HG02571 (cell line): ENCODE data around the gene FBXW11.

Experiments used
- ATAC-seq: cut with Tn5 transposase; IDR thresholded peaks from one replicate; pipeline ENCODE4 v1.9.1; 2021; ENCODE audit warnings: mild to moderate bottlenecking, moderate library complexity; ENCODE audit not compliant: unreplicated experiment

Gene FBXW11

DNA sequence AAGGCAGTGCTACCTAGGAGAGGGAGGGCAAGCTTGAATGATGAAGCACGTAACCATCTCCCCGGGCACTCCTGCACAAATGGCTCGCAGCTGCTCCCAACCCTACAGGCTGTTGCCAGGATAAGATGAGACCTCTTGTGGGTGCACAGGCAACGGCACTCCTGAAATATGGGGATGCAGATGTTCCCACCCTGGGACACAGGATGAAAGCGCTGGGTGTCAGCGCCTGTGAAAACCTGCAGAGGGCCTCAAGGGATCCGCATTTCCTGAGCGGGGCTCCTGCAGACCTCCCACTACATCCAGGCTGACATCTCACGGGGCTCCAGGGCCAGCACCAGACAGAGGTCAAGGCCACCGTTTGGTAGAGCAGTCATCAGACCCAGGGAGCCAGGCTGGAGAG is 160.1 kb downstream of the FBXW11 start:
- ATAC-seq: no peak

DNA sequence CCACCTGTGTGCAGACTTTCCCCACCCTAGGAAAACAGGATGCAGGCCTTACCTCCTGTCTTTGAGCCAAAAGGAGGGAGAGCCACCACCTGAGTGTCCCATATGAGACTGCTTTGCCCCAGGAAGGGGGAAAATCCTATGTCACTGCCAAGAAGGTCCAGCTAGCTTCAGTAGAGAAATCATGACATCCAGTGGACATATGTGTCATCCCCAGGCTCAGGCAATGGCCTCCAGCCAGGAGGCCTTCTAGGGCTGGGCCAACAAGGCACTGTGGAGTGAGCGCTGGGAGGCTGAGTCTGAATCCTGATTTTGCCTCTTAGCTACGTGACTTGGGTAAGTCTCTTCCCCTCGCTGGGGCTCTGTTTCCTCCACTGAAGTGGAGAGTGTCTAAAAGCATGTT is 160.6 kb downstream of the FBXW11 start:
- no peak for ATAC-seq

DNA sequence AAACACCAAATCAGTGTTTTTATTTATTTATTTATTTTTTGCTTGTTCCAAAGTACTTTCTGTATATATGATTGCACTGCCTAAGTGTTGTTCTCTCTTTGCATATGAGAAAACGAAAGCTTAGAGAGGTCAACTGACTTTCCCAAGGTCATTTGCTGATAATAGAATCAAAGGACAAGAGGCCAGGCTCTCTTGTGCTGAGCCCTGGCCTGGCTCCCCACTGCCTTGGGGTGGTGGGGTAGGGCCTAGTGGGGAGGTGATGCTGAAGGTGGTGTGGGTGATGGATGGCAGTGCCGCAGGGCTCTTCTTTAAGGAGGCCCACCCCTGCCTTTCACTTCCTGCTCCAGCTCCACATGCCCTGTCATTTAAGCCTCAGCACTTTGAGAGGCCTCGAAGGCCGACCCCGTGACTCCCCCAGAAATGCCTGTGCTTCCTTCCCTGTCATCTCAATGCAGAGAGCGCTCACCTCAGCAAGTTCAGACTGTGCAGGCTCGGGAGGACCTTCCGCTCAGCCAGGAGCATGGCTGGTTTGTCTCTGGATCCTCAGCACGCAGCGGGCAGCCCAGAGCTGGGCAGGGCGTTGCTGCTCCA is 161.3 kb downstream of the FBXW11 start:
- no peak for ATAC-seq

DNA sequence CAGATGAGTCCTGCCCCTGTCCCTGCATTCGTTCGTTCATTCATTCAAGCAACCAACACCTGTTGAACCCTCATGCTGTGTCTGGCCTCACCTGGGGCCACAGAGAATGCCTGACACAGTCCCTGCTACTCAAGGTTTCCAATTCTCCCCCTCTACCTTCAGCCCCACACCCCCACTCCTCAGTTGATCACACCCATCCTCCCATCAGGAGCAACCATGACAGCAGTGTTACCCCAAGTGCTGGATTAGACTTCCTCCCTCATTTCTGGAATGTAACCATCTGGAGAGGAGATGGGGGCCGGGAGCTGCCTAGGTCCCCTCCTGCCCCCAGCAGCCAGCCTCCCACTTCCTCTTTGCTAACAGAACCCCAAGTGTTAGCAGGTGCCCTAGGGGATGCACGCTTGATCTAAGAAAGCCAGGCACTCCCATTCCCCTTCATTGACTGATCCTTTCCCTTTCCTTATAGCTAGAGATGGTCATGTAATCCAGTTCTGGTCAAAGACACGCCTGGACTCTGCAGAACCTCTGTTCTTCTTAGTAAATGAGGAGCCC is 163.6 kb downstream of the FBXW11 start:
- ATAC-seq: no peak

DNA sequence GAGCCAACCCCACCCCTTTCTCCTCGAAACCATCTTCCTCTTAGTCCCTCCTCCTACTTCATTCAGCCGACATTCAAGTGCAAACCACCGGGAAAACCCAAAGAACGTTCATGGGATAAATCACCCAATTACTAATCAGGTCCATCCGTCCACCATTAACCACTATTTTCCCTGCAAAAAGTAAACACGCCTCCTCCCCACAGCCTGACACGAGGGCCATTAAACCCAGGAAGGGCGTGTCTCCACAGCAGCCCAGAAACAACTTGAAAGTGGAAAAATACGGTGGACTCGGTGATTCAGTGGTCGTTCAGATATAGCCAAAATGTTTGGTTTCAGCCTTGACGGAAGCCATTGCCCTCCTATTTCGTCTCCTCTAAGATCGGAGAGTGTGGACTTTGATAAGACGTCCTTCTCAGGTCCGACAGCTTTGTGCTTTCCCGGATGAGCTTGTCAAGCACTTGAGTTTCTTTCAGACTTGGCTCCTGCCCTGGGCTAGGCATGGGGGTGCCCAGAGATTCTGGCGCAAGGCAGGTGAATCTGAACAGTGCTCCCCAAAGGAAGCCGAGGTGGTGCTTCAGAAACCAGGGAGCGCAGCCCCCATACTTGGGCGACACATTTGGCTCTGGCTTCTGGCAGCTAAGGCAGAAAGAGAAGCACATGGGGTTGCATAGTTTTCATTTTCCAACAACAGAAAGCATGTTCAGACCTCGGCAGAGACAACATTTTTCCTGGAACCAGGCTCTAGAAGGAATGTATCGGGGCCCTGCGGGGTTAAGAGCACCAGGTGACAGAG is 164.3 kb downstream of the FBXW11 start:
- ATAC-seq: no peak

DNA sequence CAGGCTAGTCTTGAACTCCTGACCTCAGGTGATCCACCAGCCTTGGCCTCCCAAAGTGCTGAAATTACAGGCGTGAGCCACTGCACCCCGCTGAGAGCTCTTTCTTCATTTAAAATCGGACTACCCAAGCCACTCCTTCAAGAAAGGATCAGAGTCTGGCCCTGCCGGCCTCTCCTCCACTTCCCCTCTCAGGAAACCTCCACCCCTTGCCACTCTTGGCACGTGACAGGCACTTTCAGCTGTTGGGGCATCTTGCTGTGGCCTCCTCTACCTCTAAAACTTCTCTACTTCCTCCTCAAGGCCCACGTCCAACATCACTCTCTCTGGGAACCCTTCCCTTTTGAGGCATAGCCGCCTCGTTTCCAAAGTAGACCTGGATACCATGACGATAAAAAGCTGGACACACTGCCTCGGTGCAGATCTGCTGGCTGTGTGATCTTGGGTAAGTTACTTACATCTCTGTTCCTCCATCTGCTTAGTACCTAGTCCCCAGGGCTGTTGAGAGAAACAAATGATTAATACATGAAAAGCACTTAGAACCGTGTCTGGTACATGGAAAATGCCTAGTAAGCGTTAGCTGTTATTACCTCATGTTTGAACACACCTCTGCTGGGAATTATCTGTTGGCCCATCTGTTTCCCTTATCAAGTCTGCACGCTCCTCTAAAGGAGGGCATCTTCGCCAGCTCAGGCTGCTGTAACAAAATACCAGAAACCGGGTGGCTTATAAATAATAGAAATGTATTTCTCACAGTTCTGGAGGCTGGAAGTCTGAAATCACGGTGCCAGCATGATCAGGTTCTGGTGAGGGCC is 165.5 kb downstream of the FBXW11 start:
- ATAC-seq: no peak

DNA sequence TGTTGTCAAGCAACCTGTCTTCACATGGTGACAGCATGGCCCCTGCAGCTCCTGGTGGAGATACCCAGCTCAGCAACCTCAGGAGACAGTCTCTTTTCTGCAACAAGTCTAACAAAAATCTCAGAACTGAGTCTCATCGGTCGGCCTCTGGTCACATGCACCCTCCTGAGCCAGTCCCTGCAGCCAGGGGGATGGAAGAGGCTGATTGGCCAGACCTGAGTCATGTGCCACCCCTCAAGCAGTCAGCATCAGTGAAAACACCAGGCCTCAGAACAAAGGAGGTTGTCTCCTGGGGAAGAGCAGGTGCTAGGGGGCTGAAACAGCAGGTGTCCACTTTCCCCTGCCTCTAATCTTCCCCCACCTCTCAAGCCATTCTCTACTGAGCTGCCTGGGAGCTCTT is 166.4 kb downstream of the FBXW11 start:
- ATAC-seq: no peak

DNA sequence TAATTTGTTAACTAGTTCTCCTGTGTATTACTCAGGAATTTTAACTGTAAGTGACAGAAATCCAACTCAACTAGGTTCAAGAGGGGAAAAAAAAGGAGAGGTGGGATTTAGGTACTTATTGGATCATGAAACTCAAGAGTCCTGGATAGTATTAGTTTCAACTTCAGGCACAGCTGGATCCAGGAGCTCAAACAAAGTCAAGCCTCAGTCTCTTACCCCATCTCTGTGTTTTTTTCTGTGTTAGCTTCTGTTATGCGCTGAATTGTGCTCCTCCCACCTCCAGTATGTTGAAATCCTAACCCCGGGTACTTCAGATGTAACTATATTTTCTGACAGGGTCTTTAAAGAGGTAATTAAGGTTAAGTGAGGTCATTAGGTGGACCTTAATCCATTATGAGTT is 167.3 kb downstream of the FBXW11 start:
- no peak for ATAC-seq

DNA sequence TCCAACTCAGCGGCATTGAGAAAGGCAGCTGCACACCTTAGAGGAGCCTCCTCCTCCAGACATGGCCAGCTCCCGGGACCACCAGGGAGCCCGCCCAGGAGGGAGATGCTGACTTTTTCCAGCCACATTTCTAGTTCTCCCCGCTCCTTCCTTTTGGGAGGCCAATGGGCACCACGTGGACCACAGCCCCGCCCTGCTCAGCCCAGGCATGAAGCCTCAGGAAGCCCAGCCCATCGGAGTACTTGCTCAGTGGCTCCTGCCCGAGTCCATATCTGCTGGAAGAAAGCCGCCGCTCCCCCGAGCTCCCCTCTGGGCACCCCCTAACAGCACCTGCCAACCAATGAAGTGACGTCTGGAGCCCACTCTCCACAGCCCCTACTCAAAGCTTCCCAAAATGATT is 168.4 kb downstream of the FBXW11 start:
- no peak for ATAC-seq

DNA sequence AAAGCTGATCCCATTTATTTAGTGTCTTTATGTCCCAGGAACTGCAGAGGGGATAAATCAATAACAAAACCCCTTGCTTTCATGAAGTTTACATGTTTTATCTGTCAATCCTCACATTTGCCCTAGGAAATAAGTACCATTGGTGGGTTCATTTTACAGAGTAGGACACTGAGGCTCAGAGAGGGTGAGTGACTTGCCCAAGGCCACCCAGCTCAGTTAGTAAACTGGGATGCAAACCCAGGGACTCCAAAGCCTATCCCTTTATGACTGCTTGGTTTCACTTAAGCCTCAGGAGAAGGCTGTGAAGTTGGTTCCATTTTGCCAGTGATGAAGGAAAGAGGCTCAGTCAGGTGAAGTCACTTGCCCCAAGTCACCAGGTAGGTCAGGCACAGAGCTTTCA is 168.9 kb downstream of the FBXW11 start:
- no peak for ATAC-seq

DNA sequence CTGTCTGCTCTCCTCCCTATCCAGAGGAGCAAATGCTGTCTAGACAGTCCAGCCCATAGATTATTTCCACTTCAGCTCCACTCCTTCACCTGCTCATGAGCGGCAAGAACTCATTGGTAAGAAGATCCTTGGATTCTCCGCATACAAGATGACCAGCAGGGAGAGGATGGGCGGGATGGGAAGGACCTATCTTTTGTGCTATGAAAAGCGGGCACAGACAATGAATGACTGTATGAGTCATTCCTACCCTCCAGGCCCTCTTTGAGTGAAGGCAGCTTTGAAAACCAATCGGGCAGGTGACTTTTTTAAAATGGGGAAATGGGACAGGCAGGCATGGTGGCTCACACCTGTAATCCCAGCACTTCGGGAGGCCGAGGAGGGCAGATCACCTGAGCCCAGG is 171.4 kb downstream of the FBXW11 start:
- no peak for ATAC-seq

DNA sequence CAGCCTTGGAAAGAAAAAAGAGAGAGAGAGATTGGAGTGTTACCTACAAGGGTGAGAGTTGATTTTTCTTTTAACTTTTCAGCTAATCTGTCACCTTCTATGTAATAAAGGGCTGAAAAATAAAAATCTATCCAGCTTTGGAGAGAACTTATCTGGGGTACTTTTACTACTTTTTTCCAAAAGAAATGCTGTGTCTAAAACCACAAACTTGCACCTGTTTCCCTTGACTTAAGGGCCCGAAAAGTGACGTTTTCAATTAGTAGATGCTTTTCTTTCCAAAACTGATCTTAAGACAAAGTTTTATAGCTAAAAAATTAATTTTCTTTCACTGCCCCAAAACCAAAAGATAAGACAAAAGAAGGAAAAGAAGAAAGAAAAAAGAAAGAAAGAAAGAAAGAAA is 172.0 kb downstream of the FBXW11 start:
- no peak for ATAC-seq

DNA sequence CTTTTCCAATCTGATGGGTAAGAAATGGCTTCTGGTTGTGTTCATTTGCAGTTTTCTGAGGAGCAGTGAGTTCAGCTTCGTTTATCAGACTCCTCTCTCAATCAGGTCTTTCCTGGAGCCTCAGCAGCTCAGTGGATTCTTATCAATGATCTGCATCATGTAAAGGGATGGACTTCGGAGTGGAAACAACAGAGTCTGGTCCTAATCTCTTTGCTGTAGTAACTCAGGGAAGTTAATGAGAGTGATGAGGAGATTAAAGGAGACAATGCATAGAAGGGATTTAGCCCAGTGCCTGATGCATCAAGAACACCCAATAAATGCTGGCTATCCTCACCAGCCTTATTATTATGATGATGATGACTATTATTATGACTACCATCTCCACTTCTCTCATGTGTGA is 173.7 kb downstream of the FBXW11 start:
- no peak for ATAC-seq

DNA sequence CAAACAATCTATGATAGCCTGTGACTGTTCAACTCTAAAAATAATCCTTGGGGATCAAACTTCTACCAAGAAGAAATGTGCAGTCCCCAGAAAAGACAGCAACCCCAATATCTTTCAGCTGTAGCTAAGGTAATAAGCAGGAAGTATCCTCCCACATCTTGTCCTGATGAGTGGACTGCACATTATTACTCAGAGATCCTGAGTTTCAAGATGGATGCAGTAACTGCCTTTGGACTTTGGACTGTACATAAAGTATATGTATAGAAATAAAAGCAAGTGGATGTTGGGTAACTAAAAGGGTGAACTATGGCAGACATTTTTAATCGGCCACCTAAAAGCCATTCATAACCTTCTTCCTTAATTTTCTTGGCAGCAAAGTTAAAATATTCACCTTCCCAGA is 175.8 kb downstream of the FBXW11 start:
- ATAC-seq: no peak

DNA sequence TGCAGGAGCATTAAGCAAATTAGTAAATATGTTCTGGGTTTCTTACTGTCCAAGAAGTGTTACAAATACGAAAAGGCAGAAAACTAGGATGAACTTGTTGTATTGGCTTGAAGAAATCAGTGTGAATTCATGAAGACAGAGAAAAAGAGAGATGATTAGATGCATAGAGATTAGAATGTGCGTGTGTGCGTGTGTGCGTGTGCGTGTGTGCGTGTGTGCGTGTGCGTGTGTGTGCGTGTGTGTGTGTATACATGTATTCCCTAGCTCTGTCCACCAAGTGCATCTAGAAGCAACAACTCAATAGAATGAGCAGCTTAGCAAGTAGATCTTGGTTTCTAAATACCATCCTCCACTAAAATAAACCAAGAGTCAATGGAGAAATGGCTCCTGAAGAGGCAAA is 179.3 kb downstream of the FBXW11 start:
- no peak for ATAC-seq

DNA sequence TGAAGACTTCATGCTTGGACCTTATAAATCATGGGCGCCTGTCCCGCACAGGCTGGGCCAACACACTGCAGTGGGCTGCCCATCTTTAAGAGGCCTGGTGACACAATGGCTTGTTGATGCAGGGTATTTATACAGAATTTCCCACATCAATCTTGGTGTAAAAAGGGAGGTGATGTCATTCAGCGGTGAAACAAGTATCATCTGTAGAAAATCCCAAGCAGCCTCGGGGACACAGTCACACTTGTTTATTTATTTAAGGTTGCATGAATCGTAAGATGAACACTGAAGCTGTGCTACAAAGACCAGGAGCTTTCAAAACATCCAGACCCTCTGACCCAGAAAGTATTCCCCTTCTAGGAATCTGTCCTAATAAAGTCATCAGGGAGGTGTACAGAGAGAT is 180.3 kb downstream of the FBXW11 start:
- no peak for ATAC-seq

DNA sequence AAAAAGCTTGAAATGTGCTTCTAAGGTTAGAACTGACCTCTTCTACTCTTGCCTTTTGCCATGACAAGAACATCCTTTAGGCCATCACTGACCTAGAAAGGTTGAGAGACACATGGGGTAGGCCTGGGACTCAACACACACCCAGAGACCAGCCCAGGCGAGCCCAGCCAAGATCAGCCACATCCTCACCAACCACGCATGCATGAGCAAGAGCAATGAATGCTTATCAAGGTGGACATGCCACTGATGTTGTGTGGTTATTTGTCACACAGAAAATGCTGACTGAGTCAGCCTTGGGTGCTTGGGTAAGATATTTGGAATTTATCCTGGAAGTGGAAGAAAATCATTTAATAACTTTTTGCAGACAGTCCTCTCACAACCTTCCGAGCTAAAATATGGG is 181.4 kb downstream of the FBXW11 start:
- no peak for ATAC-seq

DNA sequence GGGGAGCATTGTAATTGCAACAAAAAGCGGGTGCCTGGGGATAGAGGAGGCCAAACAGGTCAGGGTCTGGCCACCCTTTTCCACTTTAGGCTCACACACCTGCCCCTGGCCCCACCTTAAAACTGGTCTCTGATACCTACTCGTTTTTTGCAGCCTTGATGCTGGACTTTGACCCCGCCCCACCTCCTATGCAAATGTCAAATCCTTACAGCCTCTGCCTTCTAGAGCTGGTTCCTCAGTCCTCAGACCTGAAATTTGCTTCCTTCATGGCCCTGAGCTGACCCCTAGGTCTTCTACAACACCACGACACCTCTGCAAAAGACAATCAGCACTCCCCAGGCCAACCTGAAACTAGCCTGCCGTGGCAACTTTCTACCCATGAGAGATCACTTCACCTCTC is 183.2 kb downstream of the FBXW11 start:
- ATAC-seq: no peak

DNA sequence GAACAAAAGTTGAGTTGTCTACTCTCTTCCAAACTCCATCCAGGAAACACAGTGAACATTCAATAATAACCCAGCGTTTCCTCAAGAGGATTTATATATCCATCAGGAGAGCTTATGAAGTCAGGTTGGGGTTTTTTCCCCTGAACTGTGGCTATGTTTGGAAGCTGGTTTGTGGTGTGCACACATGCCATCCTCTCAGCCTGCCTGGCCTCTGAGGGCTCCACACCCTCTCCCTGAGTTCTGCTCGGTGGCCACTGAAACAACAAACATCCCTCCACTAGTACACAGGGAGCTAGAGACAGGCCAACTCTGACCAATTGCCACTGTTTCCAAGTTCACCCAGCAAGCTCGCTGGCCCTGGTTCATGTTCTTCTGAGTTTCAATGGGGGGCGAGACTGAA is 185.2 kb downstream of the FBXW11 start:
- ATAC-seq: no peak

DNA sequence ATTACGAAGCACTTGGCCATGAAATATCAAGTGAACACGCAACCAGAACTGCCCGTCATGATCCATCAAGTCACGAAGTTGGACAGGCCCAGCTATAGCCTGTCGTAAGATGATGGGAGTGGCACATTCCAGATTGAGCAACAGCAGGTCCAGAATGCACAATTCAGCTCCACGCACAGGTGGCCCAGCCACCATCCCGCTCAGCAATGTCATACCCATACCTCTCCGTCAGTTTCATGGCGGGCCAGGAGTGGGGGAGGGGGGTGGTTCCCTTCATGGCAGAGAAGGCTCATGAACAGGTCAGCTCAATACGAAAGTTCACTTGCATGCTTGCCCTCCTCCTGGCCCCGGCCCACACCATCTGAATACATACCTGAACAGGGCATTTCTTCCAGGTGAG is 185.9 kb downstream of the FBXW11 start:
- no peak for ATAC-seq

DNA sequence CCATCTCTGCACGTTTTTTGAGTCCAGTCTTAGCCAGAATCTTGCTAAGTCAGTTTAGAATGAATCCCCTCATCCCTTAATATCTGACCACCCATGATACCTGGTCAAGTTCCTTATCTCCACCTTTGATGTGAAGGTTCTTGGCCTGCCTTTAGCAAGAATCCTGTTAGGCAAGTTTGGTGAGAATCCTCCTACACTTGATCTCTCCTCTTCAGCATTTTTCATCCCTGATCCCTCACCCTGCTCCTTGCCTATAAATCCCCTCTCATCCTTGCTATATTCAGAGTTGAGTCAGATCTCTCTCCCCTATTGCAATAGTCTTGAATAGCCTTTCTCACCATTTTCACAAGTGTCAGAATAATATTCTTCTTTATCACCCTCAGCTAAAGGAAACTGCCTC is 189.8 kb downstream of the FBXW11 start:
- no peak for ATAC-seq
